ENCODE measurements around the gene PDZK1IP1. TPM values are rescaled to one million over a fixed set of nuclear protein-coding genes. Genes with fewer than 3 reads are reported as not detected.

PDZK1IP1 gene
- total and polyA plus RNA-seq, 2 of the 13 experiments (the other 11 are each of a cell fraction or from before 2014, with no cell fraction given), result 0.24 to 1.6 TPM

DNA sequence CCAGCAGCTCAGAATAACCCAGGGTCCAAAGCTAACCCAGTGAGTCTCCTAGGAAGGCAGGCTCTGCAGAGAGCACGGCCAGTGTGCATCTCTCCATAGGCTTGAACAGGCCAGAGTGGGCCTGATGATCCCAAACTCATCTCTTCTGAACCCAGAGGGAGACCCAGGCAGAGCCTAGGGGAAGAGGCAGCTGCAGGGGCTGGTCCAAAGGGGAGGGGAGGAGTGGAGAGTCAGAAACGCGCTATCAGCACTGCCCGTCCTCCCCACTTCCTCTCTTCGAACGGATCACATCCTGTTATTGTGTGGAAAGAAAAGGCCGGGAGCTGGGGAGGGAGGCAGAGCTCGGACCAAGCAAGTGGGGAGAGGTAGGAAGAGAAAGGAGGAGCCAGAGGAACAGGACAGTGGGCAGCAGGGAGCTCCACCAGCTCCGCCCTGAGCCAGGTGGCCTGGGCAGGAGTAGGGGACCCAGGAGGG lies 22.0 kb upstream of the PDZK1IP1 start:
- no peak overlapping the region for H3K9ac ChIP-seq (ENCODE audit: insufficient read depth, low read depth, low read length)
- DNase-seq (ENCODE audit: low spot score), result no peak
- no TSS peak for BruUV-seq (replicated peaks)
- H3K27me3 ChIP-seq (ENCODE audit: control insufficient read depth in 1 of 2, insufficient read depth in 2 of 2, low read length in 2 of 2), result peaks cover 5 to 44% of the 10 kb centered on the region in 2 experiments; a peak in 3 of 5 replicates
- in situ Hi-C loops (cut with HindIII; ENCODE audit: extremely low pct_ligation_motif_present, low pct_unique_long_range_greater_than_20kb), result no loop called here
- H3K4me1 ChIP-seq (ENCODE audit: insufficient read depth, low read length), result peaks cover 49% of the 10 kb centered on the region
- no peaks in the 10 kb centered on the region for H3K79me2 ChIP-seq (ENCODE audit: insufficient read depth, low read length)
- peak overlapping the region in 1 of 3 experiments; percentile 9; a peak in 1 of 6 replicates for H3K4me3 ChIP-seq (replicated peaks in 1 of 3; ENCODE audit: insufficient read depth in 1 of 3, low read depth in 2 of 3, low read length in 3 of 3)
- ChIA-PET CTCF (ENCODE audit: low intra/inter-chr PET ratio, low total read pairs) (no interaction called here), POLR2A (no interaction called here)
- no peaks in the 10 kb centered on the region for H3K36me3 ChIP-seq (replicated peaks in 1 of 2; ENCODE audit: control insufficient read depth in 1 of 2, insufficient read depth in 2 of 2, low read length in 2 of 2)
- intact Hi-C loops (cut with micrococcal nuclease; ENCODE audit: unreplicated experiment), result no loop called here
- no peak overlapping the region for H3K27ac ChIP-seq (ENCODE audit: extremely low read length, insufficient read depth, low read length)
- no peak for FAIRE-seq
- no peak overlapping the region for H2AFZ ChIP-seq (ENCODE audit: low read length)
- H3K4me2 ChIP-seq (ENCODE audit: low read depth, low read length), result peak overlapping the region; percentile 29; the same call in 1 of the 2 replicates
- no peaks in the 10 kb centered on the region for H4K20me1 ChIP-seq (ENCODE audit: insufficient read depth, low read length)
- ATAC-seq, result peak; percentile 12; the same call in 2 of the 3 replicates
- WGBS (ENCODE audit: low lambda C conversion rate), result 9% methylated on average over 8 of the region's 9 CpGs
- H3K9me3 ChIP-seq (ENCODE audit: low read length), result no peaks in the 10 kb centered on the region
- no peak for TF ChIP-seq POLR2G (IDR thresholded peaks at IDR 0.05; ENCODE audit: low read depth, low read length)
- peak; percentile 76 for TF ChIP-seq FOSL2 (CRISPR knock-in tag; IDR thresholded peaks at IDR 0.05)
- no peak for TF ChIP-seq ZSCAN31 (CRISPR knock-in tag; IDR thresholded peaks at IDR 0.05; ENCODE audit: low read depth)
- TF ChIP-seq, protein P1, sequence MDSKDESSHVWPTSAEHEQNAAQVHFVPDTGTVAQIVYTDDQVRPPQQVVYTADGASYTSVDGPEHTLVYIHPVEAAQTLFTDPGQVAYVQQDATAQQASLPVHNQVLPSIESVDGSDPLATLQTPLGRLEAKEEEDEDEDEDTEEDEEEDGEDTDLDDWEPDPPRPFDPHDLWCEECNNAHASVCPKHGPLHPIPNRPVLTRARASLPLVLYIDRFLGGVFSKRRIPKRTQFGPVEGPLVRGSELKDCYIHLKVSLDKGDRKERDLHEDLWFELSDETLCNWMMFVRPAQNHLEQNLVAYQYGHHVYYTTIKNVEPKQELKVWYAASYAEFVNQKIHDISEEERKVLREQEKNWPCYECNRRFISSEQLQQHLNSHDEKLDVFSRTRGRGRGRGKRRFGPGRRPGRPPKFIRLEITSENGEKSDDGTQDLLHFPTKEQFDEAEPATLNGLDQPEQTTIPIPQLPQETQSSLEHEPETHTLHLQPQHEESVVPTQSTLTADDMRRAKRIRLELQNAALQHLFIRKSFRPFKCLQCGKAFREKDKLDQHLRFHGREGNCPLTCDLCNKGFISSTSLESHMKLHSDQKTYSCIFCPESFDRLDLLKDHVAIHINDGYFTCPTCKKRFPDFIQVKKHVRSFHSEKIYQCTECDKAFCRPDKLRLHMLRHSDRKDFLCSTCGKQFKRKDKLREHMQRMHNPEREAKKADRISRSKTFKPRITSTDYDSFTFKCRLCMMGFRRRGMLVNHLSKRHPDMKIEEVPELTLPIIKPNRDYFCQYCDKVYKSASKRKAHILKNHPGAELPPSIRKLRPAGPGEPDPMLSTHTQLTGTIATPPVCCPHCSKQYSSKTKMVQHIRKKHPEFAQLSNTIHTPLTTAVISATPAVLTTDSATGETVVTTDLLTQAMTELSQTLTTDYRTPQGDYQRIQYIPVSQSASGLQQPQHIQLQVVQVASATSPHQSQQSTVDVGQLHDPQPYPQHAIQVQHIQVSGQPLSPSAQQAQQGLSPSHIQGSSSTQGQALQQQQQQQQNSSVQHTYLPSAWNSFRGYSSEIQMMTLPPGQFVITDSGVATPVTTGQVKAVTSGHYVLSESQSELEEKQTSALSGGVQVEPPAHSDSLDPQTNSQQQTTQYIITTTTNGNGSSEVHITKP (CRISPR knock-in tag; IDR thresholded peaks at IDR 0.05; ENCODE audit: low read depth), result no peak
- TF ChIP-seq, protein P2, sequence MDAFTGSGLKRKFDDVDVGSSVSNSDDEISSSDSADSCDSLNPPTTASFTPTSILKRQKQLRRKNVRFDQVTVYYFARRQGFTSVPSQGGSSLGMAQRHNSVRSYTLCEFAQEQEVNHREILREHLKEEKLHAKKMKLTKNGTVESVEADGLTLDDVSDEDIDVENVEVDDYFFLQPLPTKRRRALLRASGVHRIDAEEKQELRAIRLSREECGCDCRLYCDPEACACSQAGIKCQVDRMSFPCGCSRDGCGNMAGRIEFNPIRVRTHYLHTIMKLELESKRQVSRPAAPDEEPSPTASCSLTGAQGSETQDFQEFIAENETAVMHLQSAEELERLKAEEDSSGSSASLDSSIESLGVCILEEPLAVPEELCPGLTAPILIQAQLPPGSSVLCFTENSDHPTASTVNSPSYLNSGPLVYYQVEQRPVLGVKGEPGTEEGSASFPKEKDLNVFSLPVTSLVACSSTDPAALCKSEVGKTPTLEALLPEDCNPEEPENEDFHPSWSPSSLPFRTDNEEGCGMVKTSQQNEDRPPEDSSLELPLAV (CRISPR knock-in tag; conservative IDR thresholded peaks at IDR 0.05; ENCODE audit: low read depth), result no peak
- no peak for TF ChIP-seq SIN3B (IDR thresholded peaks at IDR 0.05; ENCODE audit: low read length)
- TF ChIP-seq, protein P3, sequence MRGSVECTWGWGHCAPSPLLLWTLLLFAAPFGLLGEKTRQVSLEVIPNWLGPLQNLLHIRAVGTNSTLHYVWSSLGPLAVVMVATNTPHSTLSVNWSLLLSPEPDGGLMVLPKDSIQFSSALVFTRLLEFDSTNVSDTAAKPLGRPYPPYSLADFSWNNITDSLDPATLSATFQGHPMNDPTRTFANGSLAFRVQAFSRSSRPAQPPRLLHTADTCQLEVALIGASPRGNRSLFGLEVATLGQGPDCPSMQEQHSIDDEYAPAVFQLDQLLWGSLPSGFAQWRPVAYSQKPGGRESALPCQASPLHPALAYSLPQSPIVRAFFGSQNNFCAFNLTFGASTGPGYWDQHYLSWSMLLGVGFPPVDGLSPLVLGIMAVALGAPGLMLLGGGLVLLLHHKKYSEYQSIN (CRISPR knock-in tag; IDR thresholded peaks at IDR 0.05; ENCODE audit: borderline replicate concordance), result no peak
- TF ChIP-seq SOX6 (IDR thresholded peaks at IDR 0.05), result no peak
- TF ChIP-seq SOX6 (CRISPR knock-in tag; IDR thresholded peaks at IDR 0.05), result no peak
- no peak for TF ChIP-seq ZNF326 (CRISPR knock-in tag; IDR thresholded peaks at IDR 0.05; ENCODE audit: borderline replicate concordance)
- peak; percentile 82 for TF ChIP-seq ZNF263 (CRISPR knock-in tag; IDR thresholded peaks at IDR 0.05)
- no peak for TF ChIP-seq ZNF678 (CRISPR knock-in tag; IDR thresholded peaks at IDR 0.05)
- 0 out of 2 replicates have a peak, but pooled peaks have one; percentile 28 for TF ChIP-seq SOX5 (CRISPR knock-in tag; IDR thresholded peaks at IDR 0.05; ENCODE audit: borderline replicate concordance)
- no peak for TF ChIP-seq NCOA2 (CRISPR knock-in tag; IDR thresholded peaks at IDR 0.05)
- TF ChIP-seq, protein P4, sequence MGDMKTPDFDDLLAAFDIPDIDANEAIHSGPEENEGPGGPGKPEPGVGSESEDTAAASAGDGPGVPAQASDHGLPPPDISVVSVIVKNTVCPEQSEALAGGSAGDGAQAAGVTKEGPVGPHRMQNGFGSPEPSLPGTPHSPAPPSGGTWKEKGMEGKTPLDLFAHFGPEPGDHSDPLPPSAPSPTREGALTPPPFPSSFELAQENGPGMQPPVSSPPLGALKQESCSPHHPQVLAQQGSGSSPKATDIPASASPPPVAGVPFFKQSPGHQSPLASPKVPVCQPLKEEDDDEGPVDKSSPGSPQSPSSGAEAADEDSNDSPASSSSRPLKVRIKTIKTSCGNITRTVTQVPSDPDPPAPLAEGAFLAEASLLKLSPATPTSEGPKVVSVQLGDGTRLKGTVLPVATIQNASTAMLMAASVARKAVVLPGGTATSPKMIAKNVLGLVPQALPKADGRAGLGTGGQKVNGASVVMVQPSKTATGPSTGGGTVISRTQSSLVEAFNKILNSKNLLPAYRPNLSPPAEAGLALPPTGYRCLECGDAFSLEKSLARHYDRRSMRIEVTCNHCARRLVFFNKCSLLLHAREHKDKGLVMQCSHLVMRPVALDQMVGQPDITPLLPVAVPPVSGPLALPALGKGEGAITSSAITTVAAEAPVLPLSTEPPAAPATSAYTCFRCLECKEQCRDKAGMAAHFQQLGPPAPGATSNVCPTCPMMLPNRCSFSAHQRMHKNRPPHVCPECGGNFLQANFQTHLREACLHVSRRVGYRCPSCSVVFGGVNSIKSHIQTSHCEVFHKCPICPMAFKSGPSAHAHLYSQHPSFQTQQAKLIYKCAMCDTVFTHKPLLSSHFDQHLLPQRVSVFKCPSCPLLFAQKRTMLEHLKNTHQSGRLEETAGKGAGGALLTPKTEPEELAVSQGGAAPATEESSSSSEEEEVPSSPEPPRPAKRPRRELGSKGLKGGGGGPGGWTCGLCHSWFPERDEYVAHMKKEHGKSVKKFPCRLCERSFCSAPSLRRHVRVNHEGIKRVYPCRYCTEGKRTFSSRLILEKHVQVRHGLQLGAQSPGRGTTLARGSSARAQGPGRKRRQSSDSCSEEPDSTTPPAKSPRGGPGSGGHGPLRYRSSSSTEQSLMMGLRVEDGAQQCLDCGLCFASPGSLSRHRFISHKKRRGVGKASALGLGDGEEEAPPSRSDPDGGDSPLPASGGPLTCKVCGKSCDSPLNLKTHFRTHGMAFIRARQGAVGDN (CRISPR knock-in tag; IDR thresholded peaks at IDR 0.05), result peak; percentile 47

Measured in HepG2 (cell line).